NCI-H526 (cell line): ENCODE results near the gene CLCN3.
"Not testable (repeated sequence)": the region's sequence is repeated elsewhere in the genome, so short reads cannot be mapped to it uniquely, and the experiment has no call there.

ENCODE experiments used
- DNase-seq, 2 experiments: peaks; one replicate each; lab custom pipeline; 2025; lab: John Stamatoyannopoulos, UW

The CLCN3 gene

GRCh38 chr4:169698331-169698730, 78.0 kb downstream of the CLCN3 start:
- DNase-seq: no peak

- DNase-seq: no peak
Measured at GRCh38 chr4:169707958-169708643, 87.7 kb downstream of the CLCN3 start.

- DNase-seq: no peak
Measured at GRCh38 chr4:169715826-169716225, 95.4 kb downstream of the CLCN3 start.

- no peak for DNase-seq
Measured at GRCh38 chr4:169716677-169717076, 96.3 kb downstream of the CLCN3 start.

GRCh38 chr4:169720529-169720928, 100.2 kb downstream of the CLCN3 start:
- no peak for DNase-seq

- peak in 1 of 2 experiments; percentile 32 for DNase-seq
Measured at GRCh38 chr4:169723207-169723965, 103.0 kb downstream of the CLCN3 start.

GRCh38 chr4:169724260-169724659, 103.9 kb downstream of the CLCN3 start:
- no peak for DNase-seq

GRCh38 chr4:169727616-169728015, 107.2 kb downstream of the CLCN3 start:
- DNase-seq: no peak

GRCh38 chr4:169730564-169730963, 110.2 kb downstream of the CLCN3 start:
- no peak for DNase-seq

GRCh38 chr4:169738604-169739003, 118.2 kb downstream of the CLCN3 start:
- DNase-seq: not testable (repeated sequence)

- DNase-seq: no peak
Measured at GRCh38 chr4:169741569-169741968, 121.2 kb downstream of the CLCN3 start.

GRCh38 chr4:169744601-169745000, 124.2 kb downstream of the CLCN3 start:
- DNase-seq: no peak

GRCh38 chr4:169745291-169745690, 124.9 kb downstream of the CLCN3 start:
- DNase-seq: no peak

GRCh38 chr4:169756971-169757574, 136.7 kb downstream of the CLCN3 start:
- DNase-seq: no peak

GRCh38 chr4:169757575-169758184, 137.3 kb downstream of the CLCN3 start, which contains the start of gene HPF1:
Gene HPF1, minus strand, starts transcription at chr4:169757944. Its CDS starts 67 bp downstream, at chr4:169757877.
- DNase-seq: peak; percentile 86 to 98

GRCh38 chr4:169758401-169758962, 138.1 kb downstream of the CLCN3 start:
- DNase-seq: peak in 1 of 2 experiments; percentile 41

- no peak for DNase-seq
Measured at GRCh38 chr4:169761846-169762245, 141.5 kb downstream of the CLCN3 start.

- DNase-seq: no peak
Measured at GRCh38 chr4:169765835-169766234, 145.5 kb downstream of the CLCN3 start.

GRCh38 chr4:169766741-169767140, 146.4 kb downstream of the CLCN3 start:
- DNase-seq: no peak

- no peak for DNase-seq
Measured at GRCh38 chr4:169768385-169768784, 148.0 kb downstream of the CLCN3 start.

GRCh38 chr4:169770416-169770815, 150.0 kb downstream of the CLCN3 start:
- DNase-seq: no peak

GRCh38 chr4:169771556-169772080, 151.2 kb downstream of the CLCN3 start:
- not testable (repeated sequence) for DNase-seq
